Adrenal gland (tissue), 5 donors: ENCODE data around the gene ENOX1.

Experiments used
- CTCF ChIP-seq, 6 experiments: fragments of 450-650 bp in 4 of 6; fragments of 200-600 bp in 2 of 6; sonication (generic) in 1 of 6; IDR thresholded peaks; 1 replicate in 5 of 6; 2 replicates in 1 of 6; pipeline versions ENCODE4 v1.5.1 to v1.8.0; 2016 to 2021; ENCODE audit warnings: antibody characterized with exemption in 6 of 6, mild to moderate bottlenecking in 2 of 6, moderate library complexity in 1 of 6
- POLR2A ChIP-seq, 2 donors: fragments of 450-650 bp; IDR thresholded peaks; one replicate each; pipeline ENCODE4 v1.6.1; 2017; ENCODE audit warnings: antibody characterized with exemption in 2 of 2, mild to moderate bottlenecking in 2 of 2, moderate library complexity in 1 of 2
- donor health status: DM: no; HTN: no; CAD: no.

- no peak for TF ChIP-seq CTCF (IDR thresholded peaks at IDR 0.05)
- TF ChIP-seq POLR2A (IDR thresholded peaks at IDR 0.05), result no peak
Measured at GRCh38 chr13:43355774-43356173, 431.0 kb downstream of the ENOX1 start.
